ENCODE results near the gene LAMA5. TPM values are rescaled to one million over a fixed set of nuclear protein-coding genes. Genes with fewer than 3 reads are reported as not detected.
A peak's percentile ranks its signal among the peaks of the same experiment; 100 is the strongest.

The LAMA5 gene
- total and polyA plus RNA-seq, 2 of the 8 experiments (the other 6 are each of a cell fraction or from before 2014, with no cell fraction given), result 34.4 to 225 TPM

DNA sequence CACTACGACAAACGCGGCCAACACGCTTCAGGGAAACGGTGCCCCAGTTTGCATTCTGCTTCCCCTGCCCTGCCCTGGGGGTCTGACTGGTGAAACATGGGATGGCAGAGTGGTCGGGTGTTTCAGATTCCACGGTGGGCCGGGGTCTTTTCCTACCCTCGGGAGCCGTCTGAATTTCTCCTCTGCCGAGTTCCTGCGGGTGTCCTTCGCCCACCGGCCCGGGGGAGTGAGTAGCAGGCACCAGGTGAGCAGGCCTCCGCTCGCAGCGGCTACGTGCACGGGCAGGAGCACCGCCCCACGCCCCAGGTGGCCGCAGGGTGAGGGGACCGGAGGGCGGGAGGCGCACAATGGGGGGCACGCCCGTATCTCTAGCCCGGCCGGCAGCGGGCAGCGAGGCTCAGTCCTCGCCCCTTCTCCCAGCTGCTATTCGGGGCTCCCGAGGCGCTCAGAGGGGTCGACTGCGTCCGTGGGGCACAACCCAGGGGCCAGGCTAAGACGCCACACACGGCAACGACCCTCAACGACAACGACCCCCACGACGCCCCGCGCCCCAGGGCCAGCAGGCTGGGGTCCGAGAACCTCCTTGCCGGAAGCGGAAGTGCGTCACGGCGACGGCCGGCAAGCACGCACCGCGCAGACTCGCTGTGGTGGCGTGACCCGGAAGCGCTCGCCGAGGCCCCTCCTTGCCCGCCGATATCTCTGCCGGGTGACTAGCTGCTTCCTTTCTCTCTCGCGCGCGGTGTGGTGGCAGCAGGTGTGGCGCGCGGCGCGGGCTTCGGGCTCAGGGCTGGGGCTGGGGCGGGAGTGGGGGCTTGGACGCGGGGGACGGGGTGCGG lies 19.5 kb upstream of the LAMA5 start, which contains the start of gene RPS21:
Gene RPS21, plus strand, starts transcription at position 721 of the 836 bp plus-strand sequence. CDS start 236 bp downstream, outside the sequence.
- Histone ChIP-seq H4K20me1 (replicated peaks in 1 of 2; ENCODE audit: control insufficient read depth in 1 of 2, insufficient read depth in 2 of 2, low read length in 2 of 2) (peaks cover 8 to 24% of the 10 kb centered on the region in 2 experiments), H3K4me3 (ENCODE audit: extremely low read depth in 1 of 4, insufficient read depth in 2 of 4, low read depth in 3 of 4, low read length in 4 of 4) (peak within 1 kb of the TSS; percentile 93 to 100 (median 99)), H3K9ac (replicated peaks in 1 of 4; ENCODE audit: extremely low read depth in 1 of 4, low read depth in 3 of 4, low read length in 3 of 4) (peak within 1 kb of the TSS; percentile 81 to 97 (median 91)), H2BK12ac (ENCODE audit: low read depth, low read length) (0 out of 2 replicates have a peak within 1 kb of the TSS, but pooled peaks have one; percentile 68), H3K4me2 (ENCODE audit: insufficient read depth in 1 of 2, low read depth in 2 of 2, low read length in 2 of 2) (peak within 1 kb of the TSS; percentile 86 to 99), H3K36me3 (ENCODE audit: control insufficient read depth in 2 of 4, insufficient read depth in 4 of 4, low read length in 3 of 4) (peaks cover 18 to 29% (median 22%) of the 10 kb centered on the region in 4 experiments), H3K4me1 (replicated peaks in 1 of 4; ENCODE audit: control insufficient read depth in 3 of 4, insufficient read depth in 4 of 4, low read length in 3 of 4) (peaks cover 0 to 11% (median 2%) of the 10 kb centered on the region in 4 experiments; a peak in 5 of 7 replicates), H3K9me3 (ENCODE audit: insufficient read depth in 2 of 2, low read depth in 1 of 2, low read length in 1 of 2) (no peaks in the 10 kb centered on the region), H3K23ac (ENCODE audit: insufficient read length) (peak within 1 kb of the TSS; percentile 18), H2AFZ (ENCODE audit: low read length) (no peak within 1 kb of the TSS), H2AK5ac (ENCODE audit: low read depth, low read length) (peak within 1 kb of the TSS; percentile 79; the same call in 1 of the 2 replicates), H4K5ac (ENCODE audit: insufficient read length, low read depth, low read length) (peak within 1 kb of the TSS; percentile 88), H3K56ac (replicated peaks; ENCODE audit: insufficient read length, low read depth, low read length) (peak within 1 kb of the TSS; percentile 90), H3K18ac (ENCODE audit: extremely low read depth, low read length) (peak within 1 kb of the TSS; percentile 90), H2BK5ac (ENCODE audit: low read depth, low read length) (peak within 1 kb of the TSS; percentile 89; the same call in 1 of the 2 replicates), H2BK15ac (ENCODE audit: low read length) (peak within 1 kb of the TSS; percentile 81; the same call in 1 of the 2 replicates), H3K79me1 (ENCODE audit: low read depth, low read length) (peaks cover 10% of the 10 kb centered on the region), H4K91ac (replicated peaks; ENCODE audit: insufficient read length, low read length) (peak within 1 kb of the TSS; percentile 97), H3K14ac (ENCODE audit: insufficient read length) (no peak within 1 kb of the TSS), H2BK20ac (ENCODE audit: low read length) (no peak within 1 kb of the TSS), H4K8ac (ENCODE audit: extremely low read depth, insufficient read depth, low read length) (peak within 1 kb of the TSS; percentile 85), H3K79me2 (ENCODE audit: control insufficient read depth in 1 of 2, insufficient read depth in 2 of 2, low read length in 2 of 2) (peaks cover 4 to 39% of the 10 kb centered on the region in 2 experiments; a peak in 3 of 4 replicates), H3K4ac (replicated peaks; ENCODE audit: insufficient read length, low read depth, low read length) (peak within 1 kb of the TSS; percentile 83), H2BK120ac (replicated peaks; ENCODE audit: low read depth, low read length) (no peak within 1 kb of the TSS), H3K27me3 (replicated peaks in 1 of 4; ENCODE audit: control insufficient read depth in 3 of 4, extremely low read depth in 1 of 4, insufficient read depth in 3 of 4, low read length in 3 of 4) (no peaks in the 10 kb centered on the region), H3K23me2 (ENCODE audit: low read depth, low read length) (peaks cover 16% of the 10 kb centered on the region; the same call in 1 of the 2 replicates), H3K27ac (ENCODE audit: low read depth, low read length) (peak within 1 kb of the TSS; percentile 88)
- CTCF ChIA-PET (ENCODE audit: partially characterized antibody), result interaction anchor here (0.7 to 14.1 kb wide), 5 partner anchors 9 to 21 kb away, joined by 4 to 212 read pairs (median 8); partner anchors contain the start of gene LAMA5
- FAIRE-seq, result no peak
- 1% methylated on average over 54 of the region's 83 CpGs; no CpG with 5 or more reads in 1 of the 2 experiments for WGBS, 2 experiments (ENCODE audit: extremely low coverage in 1 of 2, insufficient coverage in 1 of 2, insufficient read length in 1 of 2, insufficient replicate concordance in 2 of 2, low coverage in 1 of 2, low lambda C conversion rate in 2 of 2, missing lambda C conversion rate in 1 of 2)
- POLR2A ChIA-PET (ENCODE audit: partially characterized antibody), result interaction anchor here (0.8 to 9.0 kb wide), 11 partner anchors 10 to 619 kb away, joined by 3 to 176 read pairs (median 11); partner anchors contain the start of genes ADRM1 and LAMA5
- peak in 1 of 2 experiments; percentile 90 for DNase-seq (ENCODE audit: low read depth in 1 of 2, low spot score in 2 of 2)
- TF ChIP-seq MAFK (IDR thresholded peaks at IDR 0.05; ENCODE audit: low read depth, low read length), result no peak
- TF ChIP-seq SRF (IDR thresholded peaks at IDR 0.05; ENCODE audit: low read depth, low read length), result no peak
- TF ChIP-seq, protein P1, sequence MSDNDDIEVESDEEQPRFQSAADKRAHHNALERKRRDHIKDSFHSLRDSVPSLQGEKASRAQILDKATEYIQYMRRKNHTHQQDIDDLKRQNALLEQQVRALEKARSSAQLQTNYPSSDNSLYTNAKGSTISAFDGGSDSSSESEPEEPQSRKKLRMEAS (IDR thresholded peaks at IDR 0.05), result peak; percentile 59; the same call in 1 of the 2 replicates
- peak; percentile 93; the same call in 1 of the 2 replicates for TF ChIP-seq POLR2AphosphoS5 (IDR thresholded peaks at IDR 0.05; ENCODE audit: low read depth, low read length)
- TF ChIP-seq SP4 (IDR thresholded peaks at IDR 0.05; ENCODE audit: low read length), result no peak
- peak; percentile 85 for TF ChIP-seq PHF8 (conservative IDR thresholded peaks at IDR 0.05; ENCODE audit: low read depth, low read length)
- peak; percentile 98 for TF ChIP-seq GABPA (IDR thresholded peaks at IDR 0.05; ENCODE audit: borderline replicate concordance, insufficient read depth, low read length)
- peak; percentile 87 for TF ChIP-seq CREB1 (IDR thresholded peaks at IDR 0.05)
- TF ChIP-seq POLR2A (IDR thresholded peaks at IDR 0.05; ENCODE audit: control extremely low read depth in 1 of 2, low read depth in 2 of 2, low read length in 2 of 2), result peak; percentile 91 to 96
- TF ChIP-seq TBP (IDR thresholded peaks at IDR 0.05; ENCODE audit: low read depth, low read length), result peak; percentile 89
- TF ChIP-seq KDM4A (IDR thresholded peaks at IDR 0.05; ENCODE audit: low read depth, low read length, severe bottlenecking), result peak; percentile 26
- no peak for TF ChIP-seq POU5F1 (IDR thresholded peaks at IDR 0.05; ENCODE audit: low read depth, low read length)

Measured in H1 (cell line).